ENCODE results near the gene SLC46A1.

Gene SLC46A1

GRCh38 chr17:28404007-28404406, 2.0 kb downstream of the SLC46A1 start:
- Histone ChIP-seq H3K36me3 (ENCODE audit: insufficient read depth, low read length) (no peaks in the 10 kb centered on the region), H3K27me3 (ENCODE audit: insufficient read depth, low read length, poor library complexity) (peaks cover 14% of the 10 kb centered on the region), H3K4me2 (ENCODE audit: insufficient read depth, low read length) (no peak overlapping the region), H3K4me3 (ENCODE audit: low read depth in 1 of 2, low read length in 2 of 2) (no peak overlapping the region), H3K4me1 (ENCODE audit: insufficient read depth, low read length) (no peaks in the 10 kb centered on the region), H3K27ac (ENCODE audit: low read length) (no peak overlapping the region), H4K20me1 (ENCODE audit: insufficient read depth, low read length) (no peaks in the 10 kb centered on the region; the same call in 1 of the 2 replicates), H3K79me2 (ENCODE audit: insufficient read depth, low read length) (no peaks in the 10 kb centered on the region), H3K9ac (ENCODE audit: low read depth, low read length) (no peak overlapping the region), H3K9me3 (ENCODE audit: insufficient read depth, low read length, severe bottlenecking) (no peaks in the 10 kb centered on the region), H2AFZ (ENCODE audit: low read depth, low read length) (no peak overlapping the region)
- ATAC-seq (ENCODE audit: insufficient read depth, low read depth) (no peak), DNase-seq (no peak)
- TF ChIP-seq CTCF (IDR thresholded peaks at IDR 0.05; ENCODE audit: borderline replicate concordance, extremely low read depth, low read length, poor library complexity, severe bottlenecking) = no peak
- TF ChIP-seq EZH2 (IDR thresholded peaks at IDR 0.05; ENCODE audit: borderline replicate concordance, low read depth, low read length, severe bottlenecking) = no peak

- H3K4me2 ChIP-seq (ENCODE audit: insufficient read depth, low read length) = no peak overlapping the region
- H3K4me3 ChIP-seq (ENCODE audit: low read depth in 1 of 2, low read length in 2 of 2) = no peak overlapping the region
- H3K36me3 ChIP-seq (ENCODE audit: insufficient read depth, low read length) = no peaks in the 10 kb centered on the region
- H3K9ac ChIP-seq (ENCODE audit: low read depth, low read length) = no peak overlapping the region
- no peak for DNase-seq
- no peaks in the 10 kb centered on the region for H3K4me1 ChIP-seq (ENCODE audit: insufficient read depth, low read length)
- H3K27ac ChIP-seq (ENCODE audit: low read length) = no peak overlapping the region
- peaks cover 4% of the 10 kb centered on the region for H3K27me3 ChIP-seq (ENCODE audit: insufficient read depth, low read length, poor library complexity)
- no peaks in the 10 kb centered on the region for H3K79me2 ChIP-seq (ENCODE audit: insufficient read depth, low read length)
- TF ChIP-seq EZH2 (IDR thresholded peaks at IDR 0.05; ENCODE audit: borderline replicate concordance, low read depth, low read length, severe bottlenecking) (no peak), CTCF (IDR thresholded peaks at IDR 0.05; ENCODE audit: borderline replicate concordance, extremely low read depth, low read length, poor library complexity, severe bottlenecking) (no peak)
- no peaks in the 10 kb centered on the region; the same call in 1 of the 2 replicates for H4K20me1 ChIP-seq (ENCODE audit: insufficient read depth, low read length)
- H2AFZ ChIP-seq (ENCODE audit: low read depth, low read length) = no peak overlapping the region
- ATAC-seq (ENCODE audit: insufficient read depth, low read depth) = no peak
- no peaks in the 10 kb centered on the region for H3K9me3 ChIP-seq (ENCODE audit: insufficient read depth, low read length, severe bottlenecking)
These were observed 3.2 kb downstream of the SLC46A1 start for GRCh38 chr17:28402844-28403243.

- DNase-seq = no peak
- no peaks in the 10 kb centered on the region for H3K9me3 ChIP-seq (ENCODE audit: insufficient read depth, low read length, severe bottlenecking)
- no peak overlapping the region for H3K4me3 ChIP-seq (ENCODE audit: low read depth in 1 of 2, low read length in 2 of 2)
- H3K4me2 ChIP-seq (ENCODE audit: insufficient read depth, low read length) = no peak overlapping the region
- no peaks in the 10 kb centered on the region for H3K36me3 ChIP-seq (ENCODE audit: insufficient read depth, low read length)
- ATAC-seq (ENCODE audit: insufficient read depth, low read depth) = no peak
- no peak overlapping the region for H3K27ac ChIP-seq (ENCODE audit: low read length)
- no peaks in the 10 kb centered on the region for H3K79me2 ChIP-seq (ENCODE audit: insufficient read depth, low read length)
- no peaks in the 10 kb centered on the region for H3K27me3 ChIP-seq (ENCODE audit: insufficient read depth, low read length, poor library complexity)
- H3K9ac ChIP-seq (ENCODE audit: low read depth, low read length) = no peak overlapping the region
- no peak overlapping the region for H2AFZ ChIP-seq (ENCODE audit: low read depth, low read length)
- no peak for TF ChIP-seq EZH2 (IDR thresholded peaks at IDR 0.05; ENCODE audit: borderline replicate concordance, low read depth, low read length, severe bottlenecking)
- TF ChIP-seq CTCF (IDR thresholded peaks at IDR 0.05; ENCODE audit: borderline replicate concordance, extremely low read depth, low read length, poor library complexity, severe bottlenecking) = no peak
- no peaks in the 10 kb centered on the region for H3K4me1 ChIP-seq (ENCODE audit: insufficient read depth, low read length)
- no peaks in the 10 kb centered on the region for H4K20me1 ChIP-seq (ENCODE audit: insufficient read depth, low read length)
These were observed 3.8 kb downstream of the SLC46A1 start for GRCh38 chr17:28402224-28402630.

- TF ChIP-seq EZH2 (IDR thresholded peaks at IDR 0.05; ENCODE audit: borderline replicate concordance, low read depth, low read length, severe bottlenecking) (no peak), CTCF (IDR thresholded peaks at IDR 0.05; ENCODE audit: borderline replicate concordance, extremely low read depth, low read length, poor library complexity, severe bottlenecking) (no peak)
- no peaks in the 10 kb centered on the region for H3K9me3 ChIP-seq (ENCODE audit: insufficient read depth, low read length, severe bottlenecking)
- no peak overlapping the region for H3K9ac ChIP-seq (ENCODE audit: low read depth, low read length)
- no peaks in the 10 kb centered on the region for H3K36me3 ChIP-seq (ENCODE audit: insufficient read depth, low read length)
- H2AFZ ChIP-seq (ENCODE audit: low read depth, low read length) = no peak overlapping the region
- H3K4me2 ChIP-seq (ENCODE audit: insufficient read depth, low read length) = no peak overlapping the region
- no peak overlapping the region for H3K27ac ChIP-seq (ENCODE audit: low read length)
- H3K4me3 ChIP-seq (ENCODE audit: low read depth in 1 of 2, low read length in 2 of 2) = no peak overlapping the region
- H3K4me1 ChIP-seq (ENCODE audit: insufficient read depth, low read length) = no peaks in the 10 kb centered on the region
- ATAC-seq (ENCODE audit: insufficient read depth, low read depth) (no peak), DNase-seq (no peak)
- no peaks in the 10 kb centered on the region for H3K79me2 ChIP-seq (ENCODE audit: insufficient read depth, low read length)
- H4K20me1 ChIP-seq (ENCODE audit: insufficient read depth, low read length) = no peaks in the 10 kb centered on the region
- H3K27me3 ChIP-seq (ENCODE audit: insufficient read depth, low read length, poor library complexity) = no peaks in the 10 kb centered on the region
These were observed 6.2 kb downstream of the SLC46A1 start for GRCh38 chr17:28399808-28400207.
